Measurements from ENCODE around the gene PMEPA1.
A peak's percentile ranks its signal among the peaks of the same experiment; 100 is the strongest.

The PMEPA1 gene

DNA sequence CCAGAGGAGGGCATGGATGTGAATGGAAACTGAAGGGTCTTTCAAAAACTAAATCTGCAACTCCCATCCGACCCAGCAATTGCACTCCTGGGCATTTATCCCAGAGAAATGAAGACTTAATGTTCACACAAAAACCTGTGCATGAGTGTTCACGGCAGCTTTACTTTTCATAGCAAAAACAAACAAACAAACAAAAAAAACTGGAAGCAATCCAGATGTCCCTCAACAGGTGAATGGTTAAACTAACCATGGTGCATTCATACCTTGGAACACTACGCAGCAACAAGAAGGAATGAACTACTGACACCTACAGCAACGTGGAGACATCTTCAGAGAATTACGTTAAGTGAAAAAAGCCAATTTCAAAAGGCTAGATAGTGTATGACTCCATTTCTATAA is 32.2 kb downstream of the PMEPA1 start:
- Histone ChIP-seq H3K4me3 (ENCODE audit: low read length) (no peak overlapping the region), H3K36me3 (replicated peaks; ENCODE audit: low read depth, low read length) (no peaks in the 10 kb centered on the region), H3K27me3 (ENCODE audit: low read depth, low read length) (peaks cover 66% of the 10 kb centered on the region), H3K27ac (ENCODE audit: low read length) (no peak overlapping the region), H3K4me1 (ENCODE audit: low read length) (peaks cover 69% of the 10 kb centered on the region), H4K20me1 (ENCODE audit: insufficient read depth, low read length) (no peaks in the 10 kb centered on the region), H2AFZ (ENCODE audit: low read depth, low read length) (no peak overlapping the region), H3K9ac (ENCODE audit: low read length) (no peak overlapping the region), H3K79me2 (ENCODE audit: low read length) (no peaks in the 10 kb centered on the region), H3K4me2 (ENCODE audit: low read length) (no peak overlapping the region), H3K9me3 (ENCODE audit: insufficient read depth, low read length) (no peaks in the 10 kb centered on the region)
- TF ChIP-seq, protein P1, sequence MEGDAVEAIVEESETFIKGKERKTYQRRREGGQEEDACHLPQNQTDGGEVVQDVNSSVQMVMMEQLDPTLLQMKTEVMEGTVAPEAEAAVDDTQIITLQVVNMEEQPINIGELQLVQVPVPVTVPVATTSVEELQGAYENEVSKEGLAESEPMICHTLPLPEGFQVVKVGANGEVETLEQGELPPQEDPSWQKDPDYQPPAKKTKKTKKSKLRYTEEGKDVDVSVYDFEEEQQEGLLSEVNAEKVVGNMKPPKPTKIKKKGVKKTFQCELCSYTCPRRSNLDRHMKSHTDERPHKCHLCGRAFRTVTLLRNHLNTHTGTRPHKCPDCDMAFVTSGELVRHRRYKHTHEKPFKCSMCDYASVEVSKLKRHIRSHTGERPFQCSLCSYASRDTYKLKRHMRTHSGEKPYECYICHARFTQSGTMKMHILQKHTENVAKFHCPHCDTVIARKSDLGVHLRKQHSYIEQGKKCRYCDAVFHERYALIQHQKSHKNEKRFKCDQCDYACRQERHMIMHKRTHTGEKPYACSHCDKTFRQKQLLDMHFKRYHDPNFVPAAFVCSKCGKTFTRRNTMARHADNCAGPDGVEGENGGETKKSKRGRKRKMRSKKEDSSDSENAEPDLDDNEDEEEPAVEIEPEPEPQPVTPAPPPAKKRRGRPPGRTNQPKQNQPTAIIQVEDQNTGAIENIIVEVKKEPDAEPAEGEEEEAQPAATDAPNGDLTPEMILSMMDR (IDR thresholded peaks at IDR 0.05; ENCODE audit: low read depth, low read length) = no peak
- 0 out of 2 replicates have a peak, but pooled peaks have one; percentile 30 for TF ChIP-seq EZH2phosphoT487 (IDR thresholded peaks at IDR 0.05; ENCODE audit: low read depth)

DNA sequence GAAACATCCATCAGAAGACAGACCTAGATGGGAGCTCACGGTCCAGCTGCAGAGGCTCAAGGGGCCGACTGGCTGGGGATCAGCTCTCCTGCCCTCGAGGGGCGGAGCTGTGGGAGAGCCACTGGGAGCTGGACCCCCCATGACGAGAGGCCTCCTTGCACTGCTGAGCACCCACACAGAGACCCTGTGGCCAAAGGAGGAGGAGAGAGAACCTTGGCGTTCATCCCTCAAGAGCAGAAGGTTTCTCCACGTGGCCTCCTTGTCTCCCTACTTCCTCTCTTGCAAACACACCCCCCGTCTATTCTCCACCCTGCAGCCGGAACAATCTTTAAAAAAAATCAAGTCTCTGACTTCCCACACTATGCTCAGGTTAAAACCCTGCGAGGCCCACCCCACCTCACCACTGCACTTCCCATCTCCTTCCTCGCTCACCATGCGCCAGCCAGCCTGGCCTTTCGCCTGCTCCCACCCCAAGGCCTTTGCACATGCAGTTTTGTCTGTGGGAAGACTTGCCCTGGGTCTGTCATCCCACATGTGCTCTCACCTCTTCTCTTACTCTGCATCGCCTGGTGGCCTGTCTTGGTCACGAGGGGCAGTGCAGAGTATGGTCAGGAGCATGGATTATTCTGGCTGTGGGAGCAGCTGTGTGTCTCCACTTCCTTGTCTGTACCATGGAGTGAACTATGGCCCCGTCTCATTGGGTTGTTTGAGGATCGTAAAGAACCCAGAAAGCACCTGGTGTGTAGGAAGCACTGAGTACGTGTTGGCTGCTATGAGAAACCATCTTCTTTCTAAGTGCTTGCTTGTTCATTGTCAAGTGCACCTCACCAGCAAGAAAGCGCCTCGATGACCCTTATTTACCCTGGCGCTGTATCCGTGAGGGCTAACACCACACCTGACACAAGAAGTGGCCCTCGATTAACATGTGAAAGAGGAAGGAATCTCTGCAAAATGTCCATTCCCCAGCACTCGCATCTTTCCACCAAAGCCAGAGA is 32.9 kb downstream of the PMEPA1 start:
- H3K27me3 ChIP-seq (ENCODE audit: low read depth, low read length) = peaks cover 59% of the 10 kb centered on the region
- TF ChIP-seq, protein P1 (IDR thresholded peaks at IDR 0.05; ENCODE audit: low read depth, low read length) = no peak
- TF ChIP-seq EZH2phosphoT487 (IDR thresholded peaks at IDR 0.05; ENCODE audit: low read depth) = no peak
- H3K4me2 ChIP-seq (ENCODE audit: low read length) = peak overlapping the region; percentile 53
- no peak overlapping the region for H3K9ac ChIP-seq (ENCODE audit: low read length)
- no peaks in the 10 kb centered on the region for H4K20me1 ChIP-seq (ENCODE audit: insufficient read depth, low read length)
- no peaks in the 10 kb centered on the region for H3K9me3 ChIP-seq (ENCODE audit: insufficient read depth, low read length)
- H3K79me2 ChIP-seq (ENCODE audit: low read length) = no peaks in the 10 kb centered on the region
- no peaks in the 10 kb centered on the region for H3K36me3 ChIP-seq (replicated peaks; ENCODE audit: low read depth, low read length)
- H3K27ac ChIP-seq (ENCODE audit: low read length) = no peak overlapping the region
- peak overlapping the region; percentile 6 for H3K4me3 ChIP-seq (ENCODE audit: low read length)
- H2AFZ ChIP-seq (ENCODE audit: low read depth, low read length) = no peak overlapping the region
- H3K4me1 ChIP-seq (ENCODE audit: low read length) = peaks cover 62% of the 10 kb centered on the region

DNA sequence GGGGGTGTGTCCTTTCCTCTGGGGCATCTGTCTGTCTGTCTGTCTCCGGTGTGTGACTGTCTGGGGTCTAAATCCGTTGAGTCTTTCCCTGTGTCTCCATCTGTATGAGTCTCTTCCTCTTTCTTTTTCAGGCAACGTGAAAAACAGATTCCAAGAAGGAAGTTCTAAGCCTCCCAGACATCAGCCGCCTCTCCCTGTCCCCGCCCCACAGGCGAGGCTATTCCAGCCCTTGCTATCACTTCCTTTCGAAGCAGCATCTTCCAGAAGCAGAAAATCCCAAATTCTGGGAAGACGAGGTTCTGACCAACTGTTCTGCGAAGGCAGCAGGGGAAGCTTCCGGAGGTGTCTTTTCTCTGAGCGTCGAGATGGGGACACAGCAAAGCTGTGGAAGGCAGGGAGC is 34.0 kb downstream of the PMEPA1 start:
- Histone ChIP-seq H3K4me3 (ENCODE audit: low read length) (no peak overlapping the region), H3K4me1 (ENCODE audit: low read length) (peaks cover 51% of the 10 kb centered on the region), H4K20me1 (ENCODE audit: insufficient read depth, low read length) (no peaks in the 10 kb centered on the region), H3K9ac (ENCODE audit: low read length) (no peak overlapping the region), H3K36me3 (replicated peaks; ENCODE audit: low read depth, low read length) (no peaks in the 10 kb centered on the region), H3K27me3 (ENCODE audit: low read depth, low read length) (peaks cover 64% of the 10 kb centered on the region), H3K27ac (ENCODE audit: low read length) (no peak overlapping the region), H3K4me2 (ENCODE audit: low read length) (no peak overlapping the region), H2AFZ (ENCODE audit: low read depth, low read length) (no peak overlapping the region), H3K9me3 (ENCODE audit: insufficient read depth, low read length) (no peaks in the 10 kb centered on the region), H3K79me2 (ENCODE audit: low read length) (no peaks in the 10 kb centered on the region)
- TF ChIP-seq EZH2phosphoT487 (IDR thresholded peaks at IDR 0.05; ENCODE audit: low read depth) = no peak
- TF ChIP-seq, protein P1 (IDR thresholded peaks at IDR 0.05; ENCODE audit: low read depth, low read length) = no peak

DNA sequence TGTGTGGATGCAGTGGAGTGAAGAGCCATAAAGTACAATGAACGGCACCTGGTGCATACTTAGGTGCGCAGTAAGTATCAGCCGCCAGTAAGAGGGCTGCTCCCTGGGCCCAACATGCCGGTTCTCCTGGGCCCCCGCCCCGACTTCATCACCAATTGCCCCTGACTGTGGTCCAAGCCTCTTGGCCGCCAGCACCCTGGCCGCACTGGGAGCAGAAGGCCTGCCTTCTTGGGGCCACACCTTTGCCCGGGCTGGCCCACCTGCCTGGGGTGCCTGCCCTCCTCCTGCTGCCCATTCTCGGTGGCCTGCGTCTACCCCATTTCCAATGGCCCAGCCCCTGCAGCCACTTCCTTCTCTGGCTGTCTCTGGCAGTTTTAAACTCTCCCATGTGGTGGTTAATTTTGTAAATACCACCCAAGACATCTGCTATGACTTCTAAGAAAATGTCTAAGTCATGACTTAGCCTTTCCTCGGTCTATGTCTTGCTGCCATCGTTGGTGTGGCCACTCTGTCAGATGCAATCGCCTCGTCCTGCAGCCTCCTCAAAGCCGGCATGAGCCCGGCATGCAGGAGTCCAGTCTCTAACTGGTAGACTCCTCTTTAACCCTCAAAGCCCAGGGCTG is 36.8 kb downstream of the PMEPA1 start:
- H4K20me1 ChIP-seq (ENCODE audit: insufficient read depth, low read length) = no peaks in the 10 kb centered on the region

More for the DNA sequence above, 36.8 kb downstream of the PMEPA1 start:
- no peaks in the 10 kb centered on the region for H3K36me3 ChIP-seq (replicated peaks; ENCODE audit: low read depth, low read length)
- no peak overlapping the region for H3K27ac ChIP-seq (ENCODE audit: low read length)
- no peak overlapping the region for H3K4me2 ChIP-seq (ENCODE audit: low read length)
- TF ChIP-seq, protein P1 (IDR thresholded peaks at IDR 0.05; ENCODE audit: low read depth, low read length) = no peak
- TF ChIP-seq EZH2phosphoT487 (IDR thresholded peaks at IDR 0.05; ENCODE audit: low read depth) = no peak
- no peak overlapping the region for H2AFZ ChIP-seq (ENCODE audit: low read depth, low read length)
- peaks cover 24% of the 10 kb centered on the region for H3K4me1 ChIP-seq (ENCODE audit: low read length)
- H3K9me3 ChIP-seq (ENCODE audit: insufficient read depth, low read length) = no peaks in the 10 kb centered on the region
- H3K27me3 ChIP-seq (ENCODE audit: low read depth, low read length) = peaks cover 69% of the 10 kb centered on the region
- no peak overlapping the region for H3K9ac ChIP-seq (ENCODE audit: low read length)
- H3K79me2 ChIP-seq (ENCODE audit: low read length) = no peaks in the 10 kb centered on the region
- no peak overlapping the region for H3K4me3 ChIP-seq (ENCODE audit: low read length)

Measured in OCI-LY3 (cell line).